Fibroblast of skin of left biceps (primary cell): ENCODE data around the gene RBBP8.
A peak's percentile ranks its signal among the peaks of the same experiment; 100 is the strongest.

ENCODE experiments used
- DNase-seq, 2 experiments: peaks; one replicate each; pipeline ENCODE4 v3.0.0-alpha.2; 2013; ENCODE audit warnings: low read depth in 2 of 2

Gene RBBP8

GRCh38 chr18:22998344-22998743 is 65.2 kb downstream of the RBBP8 start:
- DNase-seq, result no peak

GRCh38 chr18:22999212-22999611 is 66.1 kb downstream of the RBBP8 start:
- DNase-seq, result no peak

- DNase-seq, result no peak
Measured at GRCh38 chr18:22999647-23000046, 66.5 kb downstream of the RBBP8 start.

GRCh38 chr18:23003289-23003688 is 70.2 kb downstream of the RBBP8 start:
- DNase-seq, result no peak

GRCh38 chr18:23012249-23012648 is 79.1 kb downstream of the RBBP8 start:
- no peak for DNase-seq

- no peak for DNase-seq
Measured at GRCh38 chr18:23020555-23021294, 87.6 kb downstream of the RBBP8 start.

- DNase-seq, result no peak
Measured at GRCh38 chr18:23021623-23022022, 88.5 kb downstream of the RBBP8 start.

- DNase-seq, result peak; percentile 71 to 75
Measured at GRCh38 chr18:23032030-23032582, 99.0 kb downstream of the RBBP8 start.

GRCh38 chr18:23033056-23033455 is 99.9 kb downstream of the RBBP8 start:
- DNase-seq, result no peak

GRCh38 chr18:23036660-23037201 is 103.6 kb downstream of the RBBP8 start:
- no peak for DNase-seq

GRCh38 chr18:23037646-23038045 is 104.5 kb downstream of the RBBP8 start:
- DNase-seq, result no peak

- DNase-seq, result peak; percentile 88
Measured at GRCh38 chr18:23038712-23039111, 105.6 kb downstream of the RBBP8 start.

- DNase-seq, result no peak
Measured at GRCh38 chr18:23042133-23042532, 109.0 kb downstream of the RBBP8 start.

GRCh38 chr18:23043803-23044376 is 110.8 kb downstream of the RBBP8 start:
- no peak for DNase-seq

- no peak for DNase-seq
Measured at GRCh38 chr18:23049698-23050373, 116.7 kb downstream of the RBBP8 start.

GRCh38 chr18:23053776-23054457 is 120.8 kb downstream of the RBBP8 start:
- DNase-seq, result no peak

- no peak for DNase-seq
Measured at GRCh38 chr18:23054553-23054952, 121.4 kb downstream of the RBBP8 start.

GRCh38 chr18:23056315-23056714 is 123.2 kb downstream of the RBBP8 start:
- no peak for DNase-seq

- DNase-seq, result no peak
Measured at GRCh38 chr18:23057096-23057495, 124.0 kb downstream of the RBBP8 start.

- no peak for DNase-seq
Measured at GRCh38 chr18:23058746-23059415, 125.8 kb downstream of the RBBP8 start.
